Activated T-cell treated with anti-CD3 and anti-CD28 coated beads for 4 hours (primary cell): ENCODE data around the gene ELK4.

Experiments used
- DNase-seq: peaks from one replicate; pipeline ENCODE4 v3.0.0-alpha.2; 2020

Gene ELK4

GRCh38 chr1:205627956-205628355 lies 3.9 kb downstream of the ELK4 start:
- no peak for DNase-seq

GRCh38 chr1:205626216-205626615 lies 5.6 kb downstream of the ELK4 start:
- DNase-seq = no peak

- DNase-seq = no peak
These were observed 8.2 kb downstream of the ELK4 start for GRCh38 chr1:205623646-205624045.

GRCh38 chr1:205620269-205620668 lies 11.5 kb downstream of the ELK4 start:
- DNase-seq = no peak

- DNase-seq = no peak
These were observed 12.4 kb downstream of the ELK4 start for GRCh38 chr1:205619376-205619775.

- DNase-seq = no peak
These were observed 15.1 kb downstream of the ELK4 start for GRCh38 chr1:205616563-205617293.

GRCh38 chr1:205615789-205616188 lies 16.0 kb downstream of the ELK4 start:
- DNase-seq = no peak

- DNase-seq = no peak
These were observed 17.9 kb downstream of the ELK4 start for GRCh38 chr1:205613854-205614412.

- no peak for DNase-seq
These were observed 19.3 kb downstream of the ELK4 start for GRCh38 chr1:205612556-205612955.

- DNase-seq = no peak
These were observed 19.7 kb downstream of the ELK4 start for GRCh38 chr1:205612104-205612503.

GRCh38 chr1:205610901-205611466 lies 20.8 kb downstream of the ELK4 start:
- DNase-seq = no peak

GRCh38 chr1:205610036-205610435 lies 21.8 kb downstream of the ELK4 start:
- DNase-seq = no peak

- DNase-seq = no peak
These were observed 26.8 kb downstream of the ELK4 start for GRCh38 chr1:205604825-205605505.

- no peak for DNase-seq
These were observed 27.8 kb downstream of the ELK4 start for GRCh38 chr1:205604059-205604458.

- no peak for DNase-seq
These were observed 30.6 kb downstream of the ELK4 start for GRCh38 chr1:205601205-205601604.

GRCh38 chr1:205600085-205600484 lies 31.7 kb downstream of the ELK4 start:
- DNase-seq = no peak

- no peak for DNase-seq
These were observed 32.2 kb downstream of the ELK4 start for GRCh38 chr1:205599669-205600042.

GRCh38 chr1:205598841-205599668 lies 32.8 kb downstream of the ELK4 start:
- DNase-seq = no peak

- DNase-seq = no peak
These were observed 34.0 kb downstream of the ELK4 start for GRCh38 chr1:205597691-205598314.

- no peak for DNase-seq
These were observed 34.9 kb downstream of the ELK4 start for GRCh38 chr1:205596876-205597275.

GRCh38 chr1:205595861-205596260 lies 36.0 kb downstream of the ELK4 start:
- DNase-seq = no peak

GRCh38 chr1:205595435-205595834 lies 36.4 kb downstream of the ELK4 start:
- DNase-seq = no peak

GRCh38 chr1:205594846-205595245 lies 37.0 kb downstream of the ELK4 start:
- no peak for DNase-seq
